GM12878 (cell line): ENCODE data around the gene MYLIP. TPM values are rescaled to one million over a fixed set of nuclear protein-coding genes. Genes with fewer than 3 reads are reported as not detected.
A peak's percentile ranks its signal among the peaks of the same experiment; 100 is the strongest.

ENCODE experiments used
- ATAC-seq: fragments of 200-7000 bp; cut with Tn5 transposase; 3 replicates; pipeline ENCODE4 v1.9.1; 2020; ENCODE audit warnings: mild to moderate bottlenecking, moderate library complexity
- BruUV-seq: library from RNA; stranded (reverse); fragments of 400-500 nt; replicated peaks from 2 replicates; lab custom pipeline; 2021; lab: Mats Ljungman, UMichigan
- CTCF ChIA-PET: fragments of 300-600 bp; sonication (Branson Sonifier 250); formaldehyde crosslinking; extraction: SDS; loops from one replicate; lab custom pipeline; 2021; ENCODE audit warnings: inconsistent platforms; lab: Yijun Ruan, JAX
- POLR2A ChIA-PET: fragments of 350-600 bp; formaldehyde crosslinking; extraction: SDS; loops from one replicate; lab custom pipeline; 2021; ENCODE audit warnings: inconsistent platforms; lab: Charles Lee
- RAD21 ChIA-PET: fragments of 300-600 bp; sonication (Branson Sonifier 250); formaldehyde crosslinking; loops from one replicate; lab custom pipeline; 2023; ENCODE audit warnings: antibody characterized with exemption; ENCODE audit not compliant: unreplicated experiment; lab: Charles Lee
- SMC1A ChIA-PET: fragments of 300-600 bp; sonication (Branson Sonifier 250); formaldehyde crosslinking; loops from one replicate; lab custom pipeline; 2023; ENCODE audit not compliant: unreplicated experiment, uncharacterized antibody; lab: Charles Lee
- DNase-seq: peaks from one replicate; pipeline ENCODE4 v3.0.0-alpha.2; 2011; ENCODE audit warnings: low read depth, low spot score
- FAIRE-seq: peaks from 3 replicates; lab custom pipeline; 2011; peaks lifted over from hg19 to GRCh38; lab: Jason Lieb, UNC
- H2AFZ ChIP-seq: 2 replicates; pipeline ENCODE4 v1.6.0; 2011; ENCODE audit warnings: low read depth, low read length, control low read depth; ENCODE audit not compliant: control insufficient read depth
- H3K27ac ChIP-seq: 2 replicates; pipeline ENCODE4 v1.5.1; 2011; ENCODE audit warnings: control low read depth; ENCODE audit not compliant: control insufficient read depth, insufficient read depth
- H3K27me3 ChIP-seq, 2 experiments: replicated peaks in 1 of 2; 2 replicates each; pipeline versions ENCODE4 v1.6.0 to v1.6.1; 2011; ENCODE audit warnings: low read length in 1 of 2; ENCODE audit not compliant: control insufficient read depth in 2 of 2, insufficient read depth in 2 of 2
- H3K36me3 ChIP-seq, 2 experiments: 2 replicates each; pipeline ENCODE4 v1.5.1; 2011; ENCODE audit warnings: low read length in 1 of 2; ENCODE audit not compliant: control insufficient read depth in 2 of 2, insufficient read depth in 2 of 2
- H3K4me1 ChIP-seq: 2 replicates; pipeline ENCODE4 v1.6.1; 2011; ENCODE audit warnings: mild to moderate bottlenecking, low read length, moderate library complexity, mixed read lengths; ENCODE audit not compliant: control insufficient read depth, insufficient read depth
- H3K4me2 ChIP-seq: 2 replicates; pipeline ENCODE4 v1.6.0; 2011; ENCODE audit warnings: control low read depth; ENCODE audit not compliant: control insufficient read depth, insufficient read depth
- H3K4me3 ChIP-seq: fragments of 200-600 bp; sonication (generic); 2 replicates; pipeline ENCODE4 v1.5.1; 2016
- H3K79me2 ChIP-seq: 2 replicates; pipeline ENCODE4 v1.6.0; 2011; ENCODE audit warnings: low read length; ENCODE audit not compliant: control insufficient read depth, insufficient read depth
- H3K9ac ChIP-seq: 2 replicates; pipeline ENCODE4 v1.8.0; 2011; ENCODE audit warnings: low read length, control low read depth, mixed read lengths; ENCODE audit not compliant: control insufficient read depth, insufficient read depth
- H3K9me3 ChIP-seq: replicated peaks from 3 replicates; pipeline ENCODE4 v1.5.1; 2011; ENCODE audit warnings: mild to moderate bottlenecking, low read length; ENCODE audit not compliant: control insufficient read depth, insufficient read depth
- H4K20me1 ChIP-seq: 2 replicates; pipeline ENCODE4 v1.6.0; 2011; ENCODE audit not compliant: control insufficient read depth, insufficient read depth
- BACH1 ChIP-seq: fragments of 450-650 bp; IDR thresholded peaks from 2 replicates; pipeline ENCODE4 v1.6.1; 2017; ENCODE audit warnings: mild to moderate bottlenecking, borderline replicate concordance
- EGR1 ChIP-seq, 2 experiments: IDR thresholded peaks; 1 replicate in 1 of 2; 2 replicates in 1 of 2; pipeline ENCODE4 v1.6.1; 2011 to 2012; ENCODE audit warnings: low read depth in 2 of 2, low read length in 2 of 2, borderline replicate concordance in 1 of 2, mild to moderate bottlenecking in 1 of 2, moderate library complexity in 1 of 2
- EP300 ChIP-seq, 2 experiments: fragments of 150-350 bp in 1 of 2; IDR thresholded peaks; 2 replicates each; pipeline ENCODE4 v1.6.1; 2011 to 2012; ENCODE audit warnings: low read depth in 2 of 2, low read length in 2 of 2, borderline replicate concordance in 1 of 2, improper control_type of control experiment in 1 of 2, inconsistent platforms in 1 of 2; ENCODE audit not compliant: control insufficient read depth in 1 of 2
- IKZF2 ChIP-seq, 2 experiments: fragments of 450-650 bp; IDR thresholded peaks; 2 replicates each; pipeline ENCODE4 v1.6.1; 2017; ENCODE audit warnings: mild to moderate bottlenecking in 2 of 2, moderate library complexity in 2 of 2
- MEF2A ChIP-seq: IDR thresholded peaks from 2 replicates; pipeline ENCODE4 v1.6.1; 2011; ENCODE audit warnings: low read depth, mild to moderate bottlenecking, low read length, moderate library complexity; ENCODE audit not compliant: insufficient read depth
- POLR2AphosphoS2 ChIP-seq: IDR thresholded peaks from 2 replicates; pipeline ENCODE4 v1.6.1; 2011; ENCODE audit warnings: low read depth, mild to moderate bottlenecking, low read length, improper control_type of control experiment, moderate library complexity
- POLR2AphosphoS5 ChIP-seq: IDR thresholded peaks from 2 replicates; pipeline ENCODE4 v1.6.1; 2011; ENCODE audit warnings: mild to moderate bottlenecking, low read length, inconsistent platforms
- SMARCA5 ChIP-seq: fragments of 450-650 bp; IDR thresholded peaks from 2 replicates; pipeline ENCODE4 v1.6.1; 2017; ENCODE audit warnings: mild to moderate bottlenecking
- TCF7 ChIP-seq: IDR thresholded peaks from 2 replicates; pipeline ENCODE4 v1.6.1; 2014; ENCODE audit warnings: antibody characterized with exemption, borderline replicate concordance
- ZBTB4 ChIP-seq: fragments of 450-650 bp; formaldehyde crosslinking; IDR thresholded peaks from 2 replicates; pipeline ENCODE4 v1.4.0; 2022; ENCODE audit warnings: mild to moderate bottlenecking, moderate library complexity
- WGBS: methylation state at CpG from one replicate; pipeline ENCODE4 v1.1.6; 2016; ENCODE audit warnings: low lambda C conversion rate; ENCODE audit not compliant: insufficient replicate concordance, insufficient coverage; ENCODE audit errors: missing lambda C conversion rate; 5-methylcytosine and 5-hydroxymethylcytosine counted together
- in situ Hi-C: fragments of 300-500 bp; cut with MboI; formaldehyde crosslinking; loops from 9 replicates; pipeline ENCODE4 v1.14.3; 2018; ENCODE audit warnings: mixed read lengths
- intact Hi-C: fragments of 100-400 bp; cut with micrococcal nuclease; formaldehyde crosslinking; loops from one replicate; pipeline ENCODE4 v1.14.2; 2022; ENCODE audit not compliant: unreplicated experiment
- polyA plus RNA-seq, 11 experiments: library from polyadenylated mRNA; depleted of rRNA in 4 of 11; unstranded in 6 of 11; stranded (reverse) in 5 of 11; fragments of >200 nt; fragmentation: Nextera tagmentation in 4 of 11; fragmentation: Illumina TruSeq in 1 of 11; extraction: Ambion mirVana in 4 of 11; extraction: Trizol in 1 of 11; gene quantifications; 1 replicate in 1 of 11; 2 replicates in 10 of 11; pipeline versions ENCODE4 v1.2.1 to v1.2.3, GENCODE V29; 2011 to 2016; ENCODE audit warnings: inconsistent platforms in 2 of 11, missing spikeins in 2 of 11, low read depth in 1 of 11
- total RNA-seq, 4 experiments: library from RNA; depleted of rRNA in 3 of 4; stranded (reverse); fragments of >200 nt in 3 of 4; fragmentation: Illumina TruSeq in 1 of 4; extraction: Trizol in 1 of 4; gene quantifications; 2 replicates each; pipeline versions ENCODE4 v1.2.1 to v1.2.3, GENCODE V29; 2013 to 2021

Gene MYLIP
- total and polyA plus RNA-seq, 10 of the 15 experiments (the other 5 are each of a cell fraction or from before 2014, with no cell fraction given): 5.3 to 123 (median 12.5) TPM

- 90% methylated on average over 2 of the region's 2 CpGs for WGBS
- Histone ChIP-seq H3K4me2 (no peak overlapping the region), H4K20me1 (peaks cover 10% of the 10 kb centered on the region), H3K9me3 (no peaks in the 10 kb centered on the region), H3K4me1 (no peaks in the 10 kb centered on the region), H3K36me3 (peaks cover 10 to 40% of the 10 kb centered on the region in 2 experiments), H3K27ac (no peak overlapping the region), H3K79me2 (no peaks in the 10 kb centered on the region), H3K27me3 (no peaks in the 10 kb centered on the region), H3K9ac (no peak overlapping the region), H2AFZ (no peak overlapping the region), H3K4me3 (no peak overlapping the region)
- ChIA-PET CTCF (no interaction called here), POLR2A (no interaction called here), SMC1A (no interaction called here), RAD21 (no interaction called here)
- FAIRE-seq (no peak), ATAC-seq (no peak), DNase-seq (no peak)
- TF ChIP-seq MEF2A (no peak), IKZF2 (IDR thresholded peaks at IDR 0.05) (0 out of 4 replicates have a peak, but pooled peaks of 1 of the 2 experiments have one; percentile 3), POLR2AphosphoS2 (0 out of 2 replicates have a peak, but pooled peaks have one; percentile 38), EGR1 (IDR thresholded peaks at IDR 0.05; ENCODE audit: borderline replicate concordance in 1 of 2, low read depth in 2 of 2, low read length in 2 of 2) (no peak), SMARCA5 (no peak), ZBTB4 (CRISPR knock-in tag) (0 out of 2 replicates have a peak, but pooled peaks have one; percentile 55), BACH1 (0 out of 2 replicates have a peak, but pooled peaks have one; percentile 52), POLR2AphosphoS5 (peak; percentile 55), TCF7 (no peak), EP300 (IDR thresholded peaks at IDR 0.05; ENCODE audit: borderline replicate concordance in 1 of 2, control insufficient read depth in 1 of 2, low read depth in 2 of 2, low read length in 2 of 2) (no peak)
- intact Hi-C loops: no loop called here
- no TSS peak for BruUV-seq
- in situ Hi-C loops: no loop called here
Measured at GRCh38 chr6:16149305-16149704, 20.4 kb downstream of the MYLIP start.
